ENCODE measurements around the gene EVC.

GRCh38 chr4:5842456-5842855, 131.5 kb downstream of the EVC start:
- TF ChIP-seq, protein P1, sequence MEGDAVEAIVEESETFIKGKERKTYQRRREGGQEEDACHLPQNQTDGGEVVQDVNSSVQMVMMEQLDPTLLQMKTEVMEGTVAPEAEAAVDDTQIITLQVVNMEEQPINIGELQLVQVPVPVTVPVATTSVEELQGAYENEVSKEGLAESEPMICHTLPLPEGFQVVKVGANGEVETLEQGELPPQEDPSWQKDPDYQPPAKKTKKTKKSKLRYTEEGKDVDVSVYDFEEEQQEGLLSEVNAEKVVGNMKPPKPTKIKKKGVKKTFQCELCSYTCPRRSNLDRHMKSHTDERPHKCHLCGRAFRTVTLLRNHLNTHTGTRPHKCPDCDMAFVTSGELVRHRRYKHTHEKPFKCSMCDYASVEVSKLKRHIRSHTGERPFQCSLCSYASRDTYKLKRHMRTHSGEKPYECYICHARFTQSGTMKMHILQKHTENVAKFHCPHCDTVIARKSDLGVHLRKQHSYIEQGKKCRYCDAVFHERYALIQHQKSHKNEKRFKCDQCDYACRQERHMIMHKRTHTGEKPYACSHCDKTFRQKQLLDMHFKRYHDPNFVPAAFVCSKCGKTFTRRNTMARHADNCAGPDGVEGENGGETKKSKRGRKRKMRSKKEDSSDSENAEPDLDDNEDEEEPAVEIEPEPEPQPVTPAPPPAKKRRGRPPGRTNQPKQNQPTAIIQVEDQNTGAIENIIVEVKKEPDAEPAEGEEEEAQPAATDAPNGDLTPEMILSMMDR (IDR thresholded peaks at IDR 0.05): no peak
- TF ChIP-seq POLR2A (IDR thresholded peaks at IDR 0.05): no peak
